Measurements from ENCODE around the gene SV2B.

SV2B gene

GRCh38 chr15:91133511-91133910, 33.5 kb downstream of the SV2B start:
- DNase-seq = peak; percentile 59
- Histone ChIP-seq H3K27me3 (ENCODE audit: insufficient read depth, low read depth, severe bottlenecking) (no peaks in the 10 kb centered on the region), H3K4me3 (ENCODE audit: low read depth, low read length) (no peak overlapping the region), H3K27ac (no peak overlapping the region), H3K9me3 (ENCODE audit: severe bottlenecking) (no peaks in the 10 kb centered on the region), H3K36me3 (no peaks in the 10 kb centered on the region; the same call in 1 of the 2 replicates)
- TF ChIP-seq, protein P1, sequence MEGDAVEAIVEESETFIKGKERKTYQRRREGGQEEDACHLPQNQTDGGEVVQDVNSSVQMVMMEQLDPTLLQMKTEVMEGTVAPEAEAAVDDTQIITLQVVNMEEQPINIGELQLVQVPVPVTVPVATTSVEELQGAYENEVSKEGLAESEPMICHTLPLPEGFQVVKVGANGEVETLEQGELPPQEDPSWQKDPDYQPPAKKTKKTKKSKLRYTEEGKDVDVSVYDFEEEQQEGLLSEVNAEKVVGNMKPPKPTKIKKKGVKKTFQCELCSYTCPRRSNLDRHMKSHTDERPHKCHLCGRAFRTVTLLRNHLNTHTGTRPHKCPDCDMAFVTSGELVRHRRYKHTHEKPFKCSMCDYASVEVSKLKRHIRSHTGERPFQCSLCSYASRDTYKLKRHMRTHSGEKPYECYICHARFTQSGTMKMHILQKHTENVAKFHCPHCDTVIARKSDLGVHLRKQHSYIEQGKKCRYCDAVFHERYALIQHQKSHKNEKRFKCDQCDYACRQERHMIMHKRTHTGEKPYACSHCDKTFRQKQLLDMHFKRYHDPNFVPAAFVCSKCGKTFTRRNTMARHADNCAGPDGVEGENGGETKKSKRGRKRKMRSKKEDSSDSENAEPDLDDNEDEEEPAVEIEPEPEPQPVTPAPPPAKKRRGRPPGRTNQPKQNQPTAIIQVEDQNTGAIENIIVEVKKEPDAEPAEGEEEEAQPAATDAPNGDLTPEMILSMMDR (IDR thresholded peaks at IDR 0.05; ENCODE audit: low read depth, low read length) = no peak

- Histone ChIP-seq H3K27me3 (ENCODE audit: insufficient read depth, low read depth, severe bottlenecking) (no peaks in the 10 kb centered on the region), H3K4me3 (ENCODE audit: low read depth, low read length) (no peak overlapping the region), H3K27ac (no peak overlapping the region), H3K36me3 (no peaks in the 10 kb centered on the region), H3K9me3 (ENCODE audit: severe bottlenecking) (no peaks in the 10 kb centered on the region)
- TF ChIP-seq, protein P1 (IDR thresholded peaks at IDR 0.05; ENCODE audit: low read depth, low read length) = no peak
- no peak for DNase-seq
Measured at GRCh38 chr15:91135201-91136130, 35.4 kb downstream of the SV2B start.

DNA sequence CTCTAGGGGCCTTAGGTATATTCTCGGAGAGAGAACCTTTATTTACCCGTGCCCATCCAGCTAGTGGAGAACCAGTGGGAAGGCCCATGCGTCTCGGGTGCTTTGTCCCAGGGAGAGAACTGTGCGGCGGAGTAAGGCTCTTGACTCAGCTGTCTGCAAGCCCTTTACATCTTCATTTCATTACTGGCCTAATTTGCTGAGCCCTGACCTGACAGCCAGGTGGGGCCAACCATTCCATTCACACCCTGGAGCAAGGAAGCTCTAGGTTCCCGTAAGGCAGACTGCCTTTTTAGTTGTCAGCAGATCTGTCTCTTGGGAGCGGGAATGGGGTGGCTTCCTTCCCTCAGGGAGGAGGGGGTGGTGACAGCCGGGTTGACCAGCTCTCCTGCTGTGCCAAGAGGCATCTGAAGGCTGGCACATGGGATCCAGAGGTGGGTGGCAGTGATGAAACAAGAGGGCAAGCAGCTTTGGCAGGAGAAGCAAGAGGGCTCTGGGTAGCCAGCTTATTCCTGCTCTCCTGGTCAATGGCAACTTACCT, 36.4 kb downstream of the SV2B start:
- no peaks in the 10 kb centered on the region for H3K9me3 ChIP-seq (ENCODE audit: severe bottlenecking)
- H3K36me3 ChIP-seq = no peaks in the 10 kb centered on the region
- no peak for DNase-seq
- no peak overlapping the region for H3K27ac ChIP-seq
- TF ChIP-seq, protein P1 (IDR thresholded peaks at IDR 0.05; ENCODE audit: low read depth, low read length) = no peak
- no peak overlapping the region for H3K4me3 ChIP-seq (ENCODE audit: low read depth, low read length)
- H3K27me3 ChIP-seq (ENCODE audit: insufficient read depth, low read depth, severe bottlenecking) = no peaks in the 10 kb centered on the region

DNA sequence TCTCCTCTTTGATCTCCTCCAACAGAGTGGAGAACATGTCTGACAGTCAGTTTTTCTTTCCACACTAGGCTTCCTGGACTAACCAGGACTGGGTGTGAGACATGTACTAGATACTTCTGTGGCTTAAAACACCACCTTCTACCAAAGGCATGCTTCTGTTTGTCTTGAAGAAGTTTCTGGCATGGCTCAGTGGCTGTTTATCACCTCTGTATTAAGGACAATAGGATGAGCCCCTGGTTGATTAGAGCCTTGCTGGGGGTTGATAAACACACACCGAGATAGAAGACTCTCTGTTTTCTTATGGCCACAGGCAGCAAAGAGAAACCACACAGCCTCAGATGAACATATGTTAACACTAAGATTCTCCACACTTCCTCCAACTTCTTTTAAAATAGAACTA, 40.5 kb downstream of the SV2B start:
- TF ChIP-seq, protein P1 (IDR thresholded peaks at IDR 0.05; ENCODE audit: low read depth, low read length) = no peak
- Histone ChIP-seq H3K27ac (no peak overlapping the region), H3K27me3 (ENCODE audit: insufficient read depth, low read depth, severe bottlenecking) (no peaks in the 10 kb centered on the region)

GRCh38 chr15:91141097-91141496, 41.0 kb downstream of the SV2B start:
- DNase-seq = no peak

More for the DNA sequence above, 40.5 kb downstream of the SV2B start:
- no peaks in the 10 kb centered on the region for H3K36me3 ChIP-seq
- no peaks in the 10 kb centered on the region for H3K9me3 ChIP-seq (ENCODE audit: severe bottlenecking)
- no peak for DNase-seq
- no peak overlapping the region for H3K4me3 ChIP-seq (ENCODE audit: low read depth, low read length)

More at GRCh38 chr15:91141097-91141496, 41.0 kb downstream of the SV2B start:
- H3K27ac ChIP-seq = no peak overlapping the region
- TF ChIP-seq, protein P1 (IDR thresholded peaks at IDR 0.05; ENCODE audit: low read depth, low read length) = no peak
- no peaks in the 10 kb centered on the region for H3K9me3 ChIP-seq (ENCODE audit: severe bottlenecking)
- no peaks in the 10 kb centered on the region for H3K36me3 ChIP-seq
- no peaks in the 10 kb centered on the region for H3K27me3 ChIP-seq (ENCODE audit: insufficient read depth, low read depth, severe bottlenecking)
- no peak overlapping the region for H3K4me3 ChIP-seq (ENCODE audit: low read depth, low read length)

Data from WERI-Rb-1 (cell line).